Measurements from ENCODE around the gene DNAL4.

The DNAL4 gene

GRCh38 chr22:38774496-38775166 lies 19.3 kb downstream of the DNAL4 start:
- no peak for TF ChIP-seq CTCF (conservative IDR thresholded peaks at IDR 0.05; ENCODE audit: control insufficient read depth, insufficient read depth, low read depth, low read length)
- DNase-seq (ENCODE audit: low read depth), result no peak
- no peak overlapping the region for H3K4me3 ChIP-seq (ENCODE audit: control insufficient read depth, low read depth, low read length)

GRCh38 chr22:38773363-38773946 lies 20.5 kb downstream of the DNAL4 start:
- no peak overlapping the region for H3K4me3 ChIP-seq (ENCODE audit: control insufficient read depth, low read depth, low read length)
- no peak for DNase-seq (ENCODE audit: low read depth)
- TF ChIP-seq CTCF (conservative IDR thresholded peaks at IDR 0.05; ENCODE audit: control insufficient read depth, insufficient read depth, low read depth, low read length), result no peak

- H3K4me3 ChIP-seq (ENCODE audit: control insufficient read depth, low read depth, low read length), result no peak overlapping the region
- no peak for DNase-seq (ENCODE audit: low read depth)
- no peak for TF ChIP-seq CTCF (conservative IDR thresholded peaks at IDR 0.05; ENCODE audit: control insufficient read depth, insufficient read depth, low read depth, low read length)
Observed at GRCh38 chr22:38772623-38772873, 21.4 kb downstream of the DNAL4 start.

GRCh38 chr22:38770257-38770949 lies 23.5 kb downstream of the DNAL4 start:
- no peak for DNase-seq (ENCODE audit: low read depth)
- no peak overlapping the region for H3K4me3 ChIP-seq (ENCODE audit: control insufficient read depth, low read depth, low read length)
- no peak for TF ChIP-seq CTCF (conservative IDR thresholded peaks at IDR 0.05; ENCODE audit: control insufficient read depth, insufficient read depth, low read depth, low read length)

- DNase-seq (ENCODE audit: low read depth), result no peak
- TF ChIP-seq CTCF (conservative IDR thresholded peaks at IDR 0.05; ENCODE audit: control insufficient read depth, insufficient read depth, low read depth, low read length), result no peak
- H3K4me3 ChIP-seq (ENCODE audit: control insufficient read depth, low read depth, low read length), result no peak overlapping the region
Observed at GRCh38 chr22:38768036-38768435, 25.9 kb downstream of the DNAL4 start.

GRCh38 chr22:38767313-38767712 lies 26.6 kb downstream of the DNAL4 start:
- no peak for TF ChIP-seq CTCF (conservative IDR thresholded peaks at IDR 0.05; ENCODE audit: control insufficient read depth, insufficient read depth, low read depth, low read length)
- no peak overlapping the region for H3K4me3 ChIP-seq (ENCODE audit: control insufficient read depth, low read depth, low read length)
- no peak for DNase-seq (ENCODE audit: low read depth)

All from fibroblast of mammary gland (primary cell).